Smooth muscle cell (in vitro differentiated cells): ENCODE results near the gene CTIF. TPM values are rescaled to one million over a fixed set of nuclear protein-coding genes. Genes with fewer than 3 reads are reported as not detected.

Experiments
- DNase-seq: peaks from one replicate; lab custom pipeline; 2025; ENCODE audit not compliant: unreplicated experiment; lab: John Stamatoyannopoulos, UW
- H2AFZ ChIP-seq: fragments of 200-600 bp; sonication (generic); 2 replicates; pipeline ENCODE4 v1.6.0; 2016; ENCODE audit warnings: antibody characterized with exemption, low read depth, mild to moderate bottlenecking
- H3F3A ChIP-seq: fragments of 200-600 bp; sonication (generic); 2 replicates; pipeline ENCODE4 v1.6.0; 2017; ENCODE audit warnings: antibody characterized with exemption, low read depth
- H3K27ac ChIP-seq: fragments of 200-600 bp; sonication (generic); 2 replicates; pipeline ENCODE4 v1.5.1; 2016; ENCODE audit warnings: low read depth, mild to moderate bottlenecking
- H3K27me3 ChIP-seq: fragments of 200-600 bp; sonication (generic); 2 replicates; pipeline ENCODE4 v1.6.1; 2016; ENCODE audit warnings: low read depth, mild to moderate bottlenecking
- H3K36me3 ChIP-seq: fragments of 200-600 bp; sonication (generic); 2 replicates; pipeline ENCODE4 v1.5.1; 2016; ENCODE audit warnings: low read depth
- H3K4me1 ChIP-seq: fragments of 200-600 bp; sonication (generic); 2 replicates; pipeline ENCODE4 v1.5.1; 2016; ENCODE audit warnings: low read depth
- H3K4me2 ChIP-seq: fragments of 200-600 bp; sonication (generic); 2 replicates; pipeline ENCODE4 v1.6.0; 2016; ENCODE audit warnings: mild to moderate bottlenecking
- H3K4me3 ChIP-seq: fragments of 200-600 bp; sonication (generic); 2 replicates; pipeline ENCODE4 v1.5.1; 2016; ENCODE audit warnings: mild to moderate bottlenecking
- H3K79me2 ChIP-seq: fragments of 200-600 bp; sonication (generic); 2 replicates; pipeline ENCODE4 v1.6.0; 2016; ENCODE audit warnings: low read depth, mild to moderate bottlenecking
- H3K9ac ChIP-seq: fragments of 200-600 bp; sonication (generic); 2 replicates; pipeline ENCODE4 v1.6.0; 2016; ENCODE audit warnings: low read depth
- H3K9me3 ChIP-seq: fragments of 200-600 bp; sonication (generic); replicated peaks from 2 replicates; pipeline ENCODE4 v1.5.1; 2016; ENCODE audit warnings: low read depth
- H4K20me1 ChIP-seq: fragments of 200-600 bp; sonication (generic); 2 replicates; pipeline ENCODE4 v1.6.0; 2016; ENCODE audit warnings: low read depth
- WGBS: methylation state at CpG from one replicate; pipeline ENCODE4 v1.1.7; 2016; ENCODE audit warnings: low lambda C conversion rate; 5-methylcytosine and 5-hydroxymethylcytosine counted together
- polyA plus RNA-seq: library from polyadenylated mRNA; unstranded; fragments of >200 nt; fragmentation: Nextera tagmentation; extraction: Ambion mirVana; gene quantifications from 2 replicates; pipeline ENCODE4 v1.2.1, GENCODE V29; 2016
- total RNA-seq: library from RNA; depleted of rRNA; stranded (reverse); fragments of >200 nt; gene quantifications from 2 replicates; pipeline ENCODE4 v1.2.3, GENCODE V29; 2014
- TF ChIP-seq, protein P1 (sequence below): fragments of 200-600 bp; sonication (generic); IDR thresholded peaks from 2 replicates; pipeline ENCODE4 v1.5.1; 2017; ENCODE audit warnings: borderline replicate concordance, mild to moderate bottlenecking, antibody characterized with exemption; ENCODE audit not compliant: insufficient read depth, poor library complexity, severe bottlenecking

CTIF gene
- total and polyA plus RNA-seq, 2 experiments from 2014 or later = 22.2 to 25.3 TPM

DNA sequence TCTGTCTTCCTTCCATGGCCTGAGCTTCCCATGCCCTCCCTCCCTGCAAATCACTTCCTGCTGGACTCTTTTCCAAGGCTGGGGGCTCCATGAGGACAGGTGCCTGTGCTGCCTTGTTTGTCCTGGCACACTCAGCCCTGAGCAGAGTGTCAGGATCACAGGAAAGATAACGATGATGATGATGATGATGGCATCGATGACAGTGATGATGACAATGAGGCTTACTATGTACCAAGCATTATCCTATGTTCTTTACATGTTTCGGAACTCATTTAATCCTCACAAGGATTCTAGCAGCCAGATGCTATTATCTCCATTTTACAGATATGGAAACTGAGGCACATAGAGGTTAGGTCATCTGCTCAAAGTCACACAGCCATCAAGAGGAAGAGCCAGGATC is 170.0 kb downstream of the CTIF start:
- Histone ChIP-seq H3K27me3 (no peaks in the 10 kb centered on the region), H2AFZ (no peak overlapping the region), H3K4me2 (no peak overlapping the region), H3K79me2 (peaks cover 22% of the 10 kb centered on the region), H3K36me3 (no peaks in the 10 kb centered on the region), H3K4me1 (peaks cover 16% of the 10 kb centered on the region), H3K4me3 (no peak overlapping the region), H3F3A (peaks cover 20% of the 10 kb centered on the region), H3K9ac (no peak overlapping the region), H3K27ac (no peak overlapping the region), H4K20me1 (no peaks in the 10 kb centered on the region), H3K9me3 (no peaks in the 10 kb centered on the region)
- WGBS = 100% methylated on average over 3 of the region's 3 CpGs
- DNase-seq = no peak
- TF ChIP-seq, protein P1, sequence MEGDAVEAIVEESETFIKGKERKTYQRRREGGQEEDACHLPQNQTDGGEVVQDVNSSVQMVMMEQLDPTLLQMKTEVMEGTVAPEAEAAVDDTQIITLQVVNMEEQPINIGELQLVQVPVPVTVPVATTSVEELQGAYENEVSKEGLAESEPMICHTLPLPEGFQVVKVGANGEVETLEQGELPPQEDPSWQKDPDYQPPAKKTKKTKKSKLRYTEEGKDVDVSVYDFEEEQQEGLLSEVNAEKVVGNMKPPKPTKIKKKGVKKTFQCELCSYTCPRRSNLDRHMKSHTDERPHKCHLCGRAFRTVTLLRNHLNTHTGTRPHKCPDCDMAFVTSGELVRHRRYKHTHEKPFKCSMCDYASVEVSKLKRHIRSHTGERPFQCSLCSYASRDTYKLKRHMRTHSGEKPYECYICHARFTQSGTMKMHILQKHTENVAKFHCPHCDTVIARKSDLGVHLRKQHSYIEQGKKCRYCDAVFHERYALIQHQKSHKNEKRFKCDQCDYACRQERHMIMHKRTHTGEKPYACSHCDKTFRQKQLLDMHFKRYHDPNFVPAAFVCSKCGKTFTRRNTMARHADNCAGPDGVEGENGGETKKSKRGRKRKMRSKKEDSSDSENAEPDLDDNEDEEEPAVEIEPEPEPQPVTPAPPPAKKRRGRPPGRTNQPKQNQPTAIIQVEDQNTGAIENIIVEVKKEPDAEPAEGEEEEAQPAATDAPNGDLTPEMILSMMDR = no peak

DNA sequence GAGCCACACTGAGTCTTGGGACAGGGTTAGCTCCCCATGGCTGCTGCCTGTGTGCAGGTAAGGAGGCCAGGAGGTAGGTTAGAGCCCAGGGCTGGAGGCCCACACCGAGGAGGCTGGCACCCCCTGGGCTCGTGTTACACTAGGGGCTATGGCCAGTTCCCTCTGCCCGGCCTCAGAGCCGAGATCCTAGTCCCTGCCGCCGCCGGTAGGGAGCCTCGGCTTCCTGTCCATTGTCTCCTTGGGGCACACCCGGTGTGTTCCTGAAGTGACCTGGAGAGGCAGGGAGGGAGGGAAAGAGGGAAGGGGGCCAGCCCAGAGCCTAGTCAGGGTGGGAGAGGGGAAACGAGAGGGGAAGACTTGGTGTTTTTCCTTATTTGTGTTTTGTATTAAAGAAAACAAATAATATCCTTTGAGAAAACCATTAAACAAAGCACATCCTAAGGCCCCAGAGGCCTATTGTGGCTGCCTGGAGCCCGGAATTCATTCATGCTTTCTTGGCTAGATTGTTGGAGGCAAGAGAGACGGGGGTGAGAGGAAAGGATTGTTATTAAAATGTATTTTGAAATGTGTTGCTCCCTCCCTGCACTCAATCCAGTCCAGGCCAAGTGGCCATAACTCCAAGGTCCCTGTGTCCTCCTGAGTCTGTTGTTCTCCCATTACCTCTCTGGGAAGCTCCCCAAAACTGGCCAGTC is 170.7 kb downstream of the CTIF start:
- no peak overlapping the region for H3K4me2 ChIP-seq
- no peaks in the 10 kb centered on the region for H3K27me3 ChIP-seq
- no peak overlapping the region for H3K9ac ChIP-seq
- no peaks in the 10 kb centered on the region for H4K20me1 ChIP-seq
- TF ChIP-seq, protein P1 = no peak
- H2AFZ ChIP-seq = no peak overlapping the region
- no peak for DNase-seq
- H3K79me2 ChIP-seq = peaks cover 29% of the 10 kb centered on the region
- peaks cover 27% of the 10 kb centered on the region for H3F3A ChIP-seq
- H3K9me3 ChIP-seq = no peaks in the 10 kb centered on the region
- H3K4me3 ChIP-seq = no peak overlapping the region
- no peak overlapping the region for H3K27ac ChIP-seq
- 73% methylated on average over 12 of the region's 12 CpGs for WGBS
- no peaks in the 10 kb centered on the region for H3K36me3 ChIP-seq
- H3K4me1 ChIP-seq = peaks cover 21% of the 10 kb centered on the region

DNA sequence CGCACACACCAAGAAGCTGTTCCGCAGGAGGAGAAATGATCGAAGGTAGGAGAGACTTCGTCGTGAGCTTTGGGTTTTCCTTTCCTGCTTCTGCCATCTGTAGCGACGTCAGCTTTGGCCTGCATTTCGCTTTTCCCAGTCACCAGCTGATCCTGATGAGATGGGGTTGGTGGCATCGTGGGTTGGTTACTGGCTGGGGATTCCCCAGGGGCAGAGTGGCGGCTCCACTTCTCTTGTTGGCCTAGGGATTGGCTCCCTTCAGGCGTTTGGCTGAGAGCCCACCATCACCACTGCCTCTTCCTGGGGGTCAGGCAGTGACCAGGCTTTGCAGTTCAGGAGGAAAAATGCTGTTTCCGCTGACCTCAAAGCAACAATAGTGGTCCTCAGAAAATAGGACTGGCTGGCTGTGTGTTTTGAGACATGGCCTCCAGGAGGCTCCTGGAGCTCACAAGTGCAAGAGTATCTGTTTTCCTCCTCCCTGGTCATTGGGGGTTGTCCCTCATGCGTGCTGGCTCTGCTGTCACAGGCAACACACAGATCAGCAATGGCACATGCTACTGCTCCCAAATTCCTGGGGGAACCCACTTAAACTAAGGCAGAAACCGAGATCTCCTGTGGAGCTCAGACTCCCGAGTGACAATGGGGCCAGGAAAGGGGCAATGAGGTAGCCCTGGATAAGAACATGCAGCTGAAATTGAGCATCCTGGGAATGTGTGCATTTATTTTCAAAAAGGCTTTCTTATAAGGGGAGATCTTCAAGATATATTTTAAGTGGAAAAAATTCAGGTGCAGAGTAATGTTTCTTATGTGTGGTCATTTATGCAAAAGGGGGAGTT is 173.0 kb downstream of the CTIF start:
- TF ChIP-seq, protein P1 = peak; percentile 67
- Histone ChIP-seq H3F3A (peaks cover 29% of the 10 kb centered on the region), H4K20me1 (no peaks in the 10 kb centered on the region), H2AFZ (no peak overlapping the region), H3K4me2 (peak overlapping the region; percentile 56), H3K9me3 (no peaks in the 10 kb centered on the region), H3K9ac (peak overlapping the region; percentile 42), H3K36me3 (no peaks in the 10 kb centered on the region), H3K27me3 (no peaks in the 10 kb centered on the region), H3K4me3 (no peak overlapping the region), H3K27ac (peak overlapping the region; percentile 96), H3K79me2 (peaks cover 52% of the 10 kb centered on the region), H3K4me1 (peaks cover 34% of the 10 kb centered on the region)
- peak; percentile 30 for DNase-seq
- 54% methylated on average over 15 of the region's 15 CpGs for WGBS
